SK-N-SH treated with all-trans-retinoic acid at 6 μM for 48 hours (cell line): ENCODE results near the gene ANKRD2.

Source experiments
- ATAC-seq: fragments of 200-7000 bp; cut with Tn5 transposase; 3 replicates; pipeline ENCODE4 v1.9.1; 2020; ENCODE audit warnings: mild to moderate bottlenecking, moderate library complexity
- ARNTL ChIP-seq: fragments of 450-650 bp; formaldehyde crosslinking; IDR thresholded peaks from 2 replicates; pipeline ENCODE4 v1.5.0; 2020; ENCODE audit warnings: low read depth, mild to moderate bottlenecking, moderate library complexity, borderline replicate concordance
- BACH2 ChIP-seq: fragments of 250-450 bp; sonication (Bioruptor Pico); IDR thresholded peaks from 2 replicates; pipeline ENCODE4 v1.9.0; 2021; ENCODE audit warnings: mild to moderate bottlenecking, borderline replicate concordance
- CREB5 ChIP-seq: fragments of 250-450 bp; sonication (Bioruptor Pico); IDR thresholded peaks from 2 replicates; pipeline ENCODE4 v1.5.1; 2020; ENCODE audit warnings: low read depth, mild to moderate bottlenecking, moderate library complexity
- CSDC2 ChIP-seq: fragments of 250-450 bp; sonication (Bioruptor Pico); IDR thresholded peaks from 2 replicates; pipeline ENCODE4 v1.5.0; 2020; ENCODE audit warnings: mild to moderate bottlenecking, moderate library complexity
- CSRNP3 ChIP-seq: fragments of 250-450 bp; sonication (Bioruptor Pico); IDR thresholded peaks from 2 replicates; pipeline ENCODE4 v1.5.1; 2021; ENCODE audit warnings: mild to moderate bottlenecking, moderate library complexity
- ESRRG ChIP-seq: fragments of 250-450 bp; sonication (Bioruptor Pico); IDR thresholded peaks from 2 replicates; pipeline ENCODE4 v1.6.1; 2021; ENCODE audit warnings: mild to moderate bottlenecking
- GLIS3 ChIP-seq: fragments of 250-450 bp; sonication (Bioruptor Pico); IDR thresholded peaks from 2 replicates; pipeline ENCODE4 v1.5.0; 2020; ENCODE audit warnings: mild to moderate bottlenecking, moderate library complexity
- ISL1 ChIP-seq: fragments of 250-450 bp; sonication (Bioruptor Pico); IDR thresholded peaks from 2 replicates; pipeline ENCODE4 v2.1.2; 2022; ENCODE audit warnings: mild to moderate bottlenecking, moderate library complexity
- OSR1 ChIP-seq: fragments of 250-450 bp; sonication (Bioruptor Pico); IDR thresholded peaks from 2 replicates; pipeline ENCODE4 v1.8.0; 2022; ENCODE audit warnings: moderate library complexity, mild to moderate bottlenecking, inconsistent platforms
- PATZ1 ChIP-seq: fragments of 250-450 bp; sonication (Bioruptor Pico); IDR thresholded peaks from 2 replicates; pipeline ENCODE4 v1.8.0; 2020; ENCODE audit warnings: mild to moderate bottlenecking, moderate library complexity, borderline replicate concordance
- POU6F1 ChIP-seq: fragments of 250-450 bp; sonication (Bioruptor Pico); IDR thresholded peaks from 2 replicates; pipeline ENCODE4 v1.8.0; 2021; ENCODE audit warnings: low read depth, mild to moderate bottlenecking, moderate library complexity, borderline replicate concordance
- RARB ChIP-seq: fragments of 250-450 bp; sonication (Bioruptor Pico); IDR thresholded peaks from 2 replicates; pipeline ENCODE4 v1.8.0; 2021; ENCODE audit warnings: mild to moderate bottlenecking, moderate library complexity
- SNAI2 ChIP-seq: fragments of 250-450 bp; sonication (Bioruptor Pico); IDR thresholded peaks from 2 replicates; pipeline ENCODE4 v1.5.0; 2020; ENCODE audit warnings: mild to moderate bottlenecking, moderate library complexity
- TCF4 ChIP-seq: fragments of 250-450 bp; sonication (Bioruptor Pico); IDR thresholded peaks from 2 replicates; pipeline ENCODE4 v1.8.0; 2021; ENCODE audit warnings: mild to moderate bottlenecking, moderate library complexity, borderline replicate concordance
- TOX ChIP-seq: fragments of 250-450 bp; sonication (Bioruptor Pico); IDR thresholded peaks from 2 replicates; pipeline ENCODE4 v1.8.0; 2021; ENCODE audit warnings: mild to moderate bottlenecking, moderate library complexity, borderline replicate concordance
- ZC3H10 ChIP-seq: fragments of 250-450 bp; sonication (Bioruptor Pico); IDR thresholded peaks from 2 replicates; pipeline ENCODE4 v1.5.1; 2021; ENCODE audit warnings: mild to moderate bottlenecking, moderate library complexity
- ZFP3 ChIP-seq: fragments of 250-450 bp; sonication (Bioruptor Pico); IDR thresholded peaks from 2 replicates; pipeline ENCODE4 v1.5.0; 2020; ENCODE audit warnings: mild to moderate bottlenecking, moderate library complexity
- ZFP30 ChIP-seq: fragments of 450-650 bp; formaldehyde crosslinking; IDR thresholded peaks from 2 replicates; pipeline ENCODE4 v1.5.0; 2022; ENCODE audit warnings: mild to moderate bottlenecking, moderate library complexity
- ZNF565 ChIP-seq: fragments of 450-650 bp; formaldehyde crosslinking; conservative IDR thresholded peaks from 2 replicates; pipeline ENCODE4 v1.5.0; 2020; ENCODE audit warnings: low read depth, mild to moderate bottlenecking, moderate library complexity
- ZNF70 ChIP-seq: fragments of 450-650 bp; formaldehyde crosslinking; IDR thresholded peaks from 2 replicates; pipeline ENCODE4 v1.5.0; 2020; ENCODE audit warnings: mild to moderate bottlenecking, moderate library complexity
- ZNF8 ChIP-seq: fragments of 450-650 bp; formaldehyde crosslinking; IDR thresholded peaks from 2 replicates; pipeline ENCODE4 v1.5.0; 2020; ENCODE audit warnings: mild to moderate bottlenecking, moderate library complexity

Gene ANKRD2

GRCh38 chr10:97548828-97549455, 23.6 kb upstream of the ANKRD2 start:
- no peak for TF ChIP-seq GLIS3 (CRISPR knock-in tag)
- ATAC-seq, result peak; percentile 10; the same call in 1 of the 3 replicates

GRCh38 chr10:97549587-97550322, 22.8 kb upstream of the ANKRD2 start:
- ATAC-seq, result peak; percentile 55
- no peak for TF ChIP-seq ARNTL (CRISPR knock-in tag)
- TF ChIP-seq ZNF70 (CRISPR knock-in tag), result no peak
- no peak for TF ChIP-seq CSDC2
- TF ChIP-seq BACH2 (CRISPR knock-in tag), result no peak
- no peak for TF ChIP-seq TOX (CRISPR knock-in tag)
- TF ChIP-seq CSRNP3, result no peak
- TF ChIP-seq CREB5 (CRISPR knock-in tag), result no peak

GRCh38 chr10:97550336-97551149, 22.0 kb upstream of the ANKRD2 start:
- no peak for ATAC-seq
- TF ChIP-seq SNAI2 (CRISPR knock-in tag), result no peak
- TF ChIP-seq ISL1 (CRISPR knock-in tag), result no peak
- TF ChIP-seq TCF4 (CRISPR knock-in tag), result no peak
- no peak for TF ChIP-seq ZFP3 (CRISPR knock-in tag)
- TF ChIP-seq RARB (CRISPR knock-in tag), result no peak
- TF ChIP-seq ZNF70 (CRISPR knock-in tag), result no peak
- no peak for TF ChIP-seq ZFP30 (CRISPR knock-in tag)
- TF ChIP-seq BACH2 (CRISPR knock-in tag), result no peak
- TF ChIP-seq GLIS3 (CRISPR knock-in tag), result no peak
- no peak for TF ChIP-seq ESRRG (CRISPR knock-in tag)
- TF ChIP-seq CSDC2, result no peak
- no peak for TF ChIP-seq ARNTL (CRISPR knock-in tag)
- TF ChIP-seq TOX (CRISPR knock-in tag), result no peak
- TF ChIP-seq POU6F1 (CRISPR knock-in tag), result no peak

GRCh38 chr10:97551271-97551670, 21.3 kb upstream of the ANKRD2 start:
- ATAC-seq, result no peak
- TF ChIP-seq ZFP30 (CRISPR knock-in tag) (no peak), CSDC2 (no peak), OSR1 (CRISPR knock-in tag) (no peak), ZFP3 (CRISPR knock-in tag) (no peak), TOX (CRISPR knock-in tag) (no peak), ZNF70 (CRISPR knock-in tag) (no peak), ZNF565 (CRISPR knock-in tag) (no peak), GLIS3 (CRISPR knock-in tag) (no peak), ISL1 (CRISPR knock-in tag) (no peak), BACH2 (CRISPR knock-in tag) (no peak), CSRNP3 (no peak), ZNF8 (CRISPR knock-in tag) (no peak), SNAI2 (CRISPR knock-in tag) (no peak), PATZ1 (no peak), POU6F1 (CRISPR knock-in tag) (no peak), RARB (CRISPR knock-in tag) (no peak), ZC3H10 (no peak)
- TF ChIP-seq, all 23 proteins: peak for 0
